GM21381 (cell line): ENCODE results near the gene CRTC1.
A peak's percentile ranks its signal among the peaks of the same experiment; 100 is the strongest.

Experiments used
- ATAC-seq: cut with Tn5 transposase; IDR thresholded peaks from one replicate; pipeline ENCODE4 v1.9.1; 2021; ENCODE audit warnings: mild to moderate bottlenecking, moderate library complexity; ENCODE audit not compliant: unreplicated experiment

The CRTC1 gene

GRCh38 chr19:18699403-18700054 is 16.0 kb downstream of the CRTC1 start:
- ATAC-seq, result no peak

GRCh38 chr19:18700501-18701249 is 17.2 kb downstream of the CRTC1 start:
- ATAC-seq, result peak; percentile 59

- peak; percentile 5 for ATAC-seq
Measured at GRCh38 chr19:18701250-18701608, 17.7 kb downstream of the CRTC1 start.

GRCh38 chr19:18704054-18704453 is 20.6 kb downstream of the CRTC1 start:
- no peak for ATAC-seq

GRCh38 chr19:18704971-18705370 is 21.5 kb downstream of the CRTC1 start:
- no peak for ATAC-seq

GRCh38 chr19:18708452-18709231 is 25.2 kb downstream of the CRTC1 start:
- ATAC-seq, result no peak

GRCh38 chr19:18709546-18709945 is 26.1 kb downstream of the CRTC1 start:
- no peak for ATAC-seq

- no peak for ATAC-seq
Measured at GRCh38 chr19:18710186-18710585, 26.7 kb downstream of the CRTC1 start.

- ATAC-seq, result no peak
Measured at GRCh38 chr19:18710996-18711751, 27.7 kb downstream of the CRTC1 start.

GRCh38 chr19:18711893-18712292 is 28.4 kb downstream of the CRTC1 start:
- no peak for ATAC-seq

GRCh38 chr19:18712981-18713380 is 29.5 kb downstream of the CRTC1 start:
- ATAC-seq, result no peak

GRCh38 chr19:18713550-18714117 is 30.2 kb downstream of the CRTC1 start:
- no peak for ATAC-seq

GRCh38 chr19:18715416-18715815 is 31.9 kb downstream of the CRTC1 start:
- ATAC-seq, result no peak

GRCh38 chr19:18716857-18717256 is 33.4 kb downstream of the CRTC1 start:
- no peak for ATAC-seq

GRCh38 chr19:18717601-18718000 is 34.1 kb downstream of the CRTC1 start:
- ATAC-seq, result no peak

GRCh38 chr19:18718015-18718526 is 34.6 kb downstream of the CRTC1 start:
- no peak for ATAC-seq

GRCh38 chr19:18718846-18719458 is 35.5 kb downstream of the CRTC1 start:
- ATAC-seq, result no peak

GRCh38 chr19:18719541-18719940 is 36.1 kb downstream of the CRTC1 start:
- ATAC-seq, result no peak

- no peak for ATAC-seq
Measured at GRCh38 chr19:18723871-18724377, 40.4 kb downstream of the CRTC1 start.
